ENCODE results near the gene MLLT3.

GRCh38 chr9:20300430-20301115 lies 321.7 kb downstream of the MLLT3 start:
- TF ChIP-seq CTCF (IDR thresholded peaks at IDR 0.05) (no peak), POLR2A (IDR thresholded peaks at IDR 0.05) (no peak)
